H1 (cell line): ENCODE measurements around the gene ACE. TPM values are rescaled to one million over a fixed set of nuclear protein-coding genes. Genes with fewer than 3 reads are reported as not detected.

Experiments used
- CTCF ChIA-PET: fragments of 300-600 bp; sonication (Branson Sonifier 250); formaldehyde crosslinking; loops from one replicate; lab custom pipeline; 2021; ENCODE audit not compliant: partially characterized antibody; lab: Charles Lee
- POLR2A ChIA-PET: fragments of 300-600 bp; sonication (Branson Sonifier 250); formaldehyde crosslinking; loops from one replicate; lab custom pipeline; 2021; ENCODE audit warnings: inconsistent platforms; ENCODE audit not compliant: partially characterized antibody; lab: Charles Lee
- DNase-seq, 2 experiments: peaks; one replicate each; pipeline versions ENCODE4 v3.0.0 to v3.0.0-alpha.2; 2010 to 2022; ENCODE audit warnings: low spot score in 2 of 2, low read depth in 1 of 2, mixed read lengths in 1 of 2
- FAIRE-seq: peaks from 2 replicates; lab custom pipeline; 2011; peaks lifted over from hg19 to GRCh38; lab: Jason Lieb, UNC
- H2AFZ ChIP-seq: 2 replicates; pipeline ENCODE4 v1.8.1; 2012; ENCODE audit warnings: low read length, inconsistent platforms
- H2AK5ac ChIP-seq: 2 replicates; pipeline ENCODE4 v1.6.1; 2013; ENCODE audit warnings: low read depth, low read length
- H2BK120ac ChIP-seq: replicated peaks from 2 replicates; pipeline ENCODE3; 2013; ENCODE audit warnings: low read depth, low read length, inconsistent platforms
- H2BK12ac ChIP-seq: 2 replicates; pipeline ENCODE4 v1.6.1; 2013; ENCODE audit warnings: low read depth, low read length
- H2BK15ac ChIP-seq: 2 replicates; pipeline ENCODE4 v1.6.1; 2013; ENCODE audit warnings: low read length
- H2BK20ac ChIP-seq: 2 replicates; pipeline ENCODE4 v1.6.1; 2013; ENCODE audit warnings: low read length
- H2BK5ac ChIP-seq: 2 replicates; pipeline ENCODE4 v1.6.1; 2013; ENCODE audit warnings: low read depth, low read length
- H3K14ac ChIP-seq: 2 replicates; pipeline ENCODE4 v1.6.1; 2013; ENCODE audit warnings: inconsistent platforms; ENCODE audit not compliant: insufficient read length
- H3K18ac ChIP-seq: 2 replicates; pipeline ENCODE4 v1.6.1; 2013; ENCODE audit warnings: low read length; ENCODE audit errors: extremely low read depth
- H3K23ac ChIP-seq: 2 replicates; pipeline ENCODE4 v1.6.1; 2013; ENCODE audit warnings: inconsistent platforms; ENCODE audit not compliant: insufficient read length
- H3K23me2 ChIP-seq: 2 replicates; pipeline ENCODE4 v1.6.1; 2013; ENCODE audit warnings: low read depth, low read length
- H3K27ac ChIP-seq: 2 replicates; pipeline ENCODE4 v1.6.1; 2011; ENCODE audit warnings: low read depth, low read length, inconsistent platforms
- H3K27me3 ChIP-seq, 4 experiments: replicated peaks in 1 of 4; 1 replicate in 1 of 4; 2 replicates in 3 of 4; pipeline versions ENCODE4 v1.6.1 to v1.8.1; 2011 to 2013; ENCODE audit warnings: low read length in 3 of 4, mild to moderate bottlenecking in 3 of 4, inconsistent platforms in 2 of 4, mixed read lengths in 2 of 4, moderate library complexity in 1 of 4; ENCODE audit not compliant: control insufficient read depth in 3 of 4, insufficient read depth in 3 of 4; ENCODE audit errors: extremely low read depth in 1 of 4
- H3K36me3 ChIP-seq, 4 experiments: 2 replicates each; pipeline versions ENCODE4 v1.6.1 to v1.8.1; 2011 to 2013; ENCODE audit warnings: mild to moderate bottlenecking in 4 of 4, low read length in 3 of 4, moderate library complexity in 2 of 4, control low read depth in 1 of 4, inconsistent platforms in 1 of 4; ENCODE audit not compliant: insufficient read depth in 4 of 4, control insufficient read depth in 2 of 4
- H3K4ac ChIP-seq: replicated peaks from 2 replicates; pipeline ENCODE3; 2013; ENCODE audit warnings: low read length, low read depth, mixed read lengths, inconsistent platforms; ENCODE audit not compliant: insufficient read length
- H3K4me1 ChIP-seq, 4 experiments: replicated peaks in 1 of 4; 1 replicate in 1 of 4; 2 replicates in 3 of 4; pipeline versions ENCODE4 v1.6.1 to v1.8.1; 2011 to 2013; ENCODE audit warnings: low read length in 3 of 4, inconsistent platforms in 2 of 4, mixed read lengths in 1 of 4; ENCODE audit not compliant: insufficient read depth in 4 of 4, control insufficient read depth in 3 of 4
- H3K4me2 ChIP-seq, 2 experiments: 2 replicates each; pipeline versions ENCODE4 v1.6.1 to v1.8.1; 2011 to 2013; ENCODE audit warnings: low read depth in 2 of 2, low read length in 2 of 2, control low read depth in 1 of 2, inconsistent platforms in 1 of 2, mild to moderate bottlenecking in 1 of 2; ENCODE audit not compliant: insufficient read depth in 1 of 2
- H3K4me3 ChIP-seq, 4 experiments: fragments of 200-600, 300-600 bp in 1 of 4; sonication (generic), shearing (Covaris generic), sonication (Bioruptor Twin) in 1 of 4; 2 replicates each; pipeline versions ENCODE4 v1.5.1 to v1.8.1; 2011 to 2016; ENCODE audit warnings: low read length in 4 of 4, low read depth in 3 of 4, control low read depth in 2 of 4, inconsistent platforms in 2 of 4, mild to moderate bottlenecking in 2 of 4, mixed read lengths in 1 of 4, moderate library complexity in 1 of 4; ENCODE audit not compliant: insufficient read depth in 2 of 4; ENCODE audit errors: extremely low read depth in 1 of 4
- H3K56ac ChIP-seq: replicated peaks from 2 replicates; pipeline ENCODE3; 2013; ENCODE audit warnings: low read depth, mild to moderate bottlenecking, mixed read lengths, low read length, inconsistent platforms; ENCODE audit not compliant: insufficient read length
- H3K79me1 ChIP-seq: 2 replicates; pipeline ENCODE4 v1.6.1; 2013; ENCODE audit warnings: low read depth, low read length, control low read depth
- H3K79me2 ChIP-seq, 2 experiments: 2 replicates each; pipeline versions ENCODE4 v1.6.1 to v1.8.1; 2012 to 2013; ENCODE audit warnings: low read length in 2 of 2, mild to moderate bottlenecking in 2 of 2, inconsistent platforms in 1 of 2; ENCODE audit not compliant: insufficient read depth in 2 of 2, control insufficient read depth in 1 of 2
- H3K9ac ChIP-seq, 4 experiments: replicated peaks in 1 of 4; 1 replicate in 1 of 4; 2 replicates in 3 of 4; pipeline versions ENCODE4 v1.6.1 to v1.8.1; 2011 to 2013; ENCODE audit warnings: low read depth in 3 of 4, low read length in 3 of 4, control low read depth in 2 of 4, mild to moderate bottlenecking in 2 of 4, moderate library complexity in 2 of 4, inconsistent platforms in 1 of 4; ENCODE audit errors: extremely low read depth in 1 of 4
- H3K9me3 ChIP-seq, 2 experiments: 2 replicates each; pipeline versions ENCODE4 v1.6.1 to v1.8.1; 2012 to 2013; ENCODE audit warnings: mild to moderate bottlenecking in 2 of 2, moderate library complexity in 2 of 2, control low read depth in 1 of 2, inconsistent platforms in 1 of 2, low read depth in 1 of 2, low read length in 1 of 2, mixed read lengths in 1 of 2; ENCODE audit not compliant: insufficient read depth in 2 of 2
- H4K20me1 ChIP-seq, 2 experiments: replicated peaks in 1 of 2; 2 replicates each; pipeline versions ENCODE3 to v1.8.1; 2011 to 2013; ENCODE audit warnings: inconsistent platforms in 2 of 2, low read length in 2 of 2, mild to moderate bottlenecking in 1 of 2; ENCODE audit not compliant: insufficient read depth in 2 of 2, control insufficient read depth in 1 of 2
- H4K5ac ChIP-seq: 2 replicates; pipeline ENCODE4 v1.6.1; 2013; ENCODE audit warnings: low read length, low read depth, mixed read lengths, inconsistent platforms; ENCODE audit not compliant: insufficient read length
- H4K8ac ChIP-seq: 2 replicates; pipeline ENCODE4 v1.8.0; 2013; ENCODE audit warnings: mild to moderate bottlenecking, moderate library complexity, low read length, inconsistent platforms; ENCODE audit not compliant: insufficient read depth; ENCODE audit errors: extremely low read depth
- H4K91ac ChIP-seq: replicated peaks from 2 replicates; pipeline ENCODE3; 2013; ENCODE audit warnings: low read length, mixed read lengths, inconsistent platforms; ENCODE audit not compliant: insufficient read length
- BRCA1 ChIP-seq: IDR thresholded peaks from 2 replicates; pipeline ENCODE4 v1.6.1; 2012; ENCODE audit warnings: low read depth, low read length, improper control_type of control experiment
- JUN ChIP-seq: IDR thresholded peaks from 2 replicates; pipeline ENCODE4 v1.6.1; 2011; ENCODE audit warnings: low read depth, mild to moderate bottlenecking, improper control_type of control experiment, low read length
- JUND ChIP-seq: IDR thresholded peaks from 2 replicates; pipeline ENCODE4 v1.6.1; 2011; ENCODE audit warnings: mild to moderate bottlenecking, improper control_type of control experiment, low read length
- NRF1 ChIP-seq: IDR thresholded peaks from 2 replicates; pipeline ENCODE4 v1.6.1; 2011; ENCODE audit warnings: mild to moderate bottlenecking, low read depth, low read length, improper control_type of control experiment
- RBBP5 ChIP-seq: IDR thresholded peaks from 2 replicates; pipeline ENCODE4 v1.7.1; 2012; ENCODE audit warnings: low read depth, mild to moderate bottlenecking, inconsistent platforms, low read length, moderate library complexity, borderline replicate concordance
- WGBS, 2 experiments: shearing (Covaris generic) in 1 of 2; methylation state at CpG; one replicate each; pipeline versions ENCODE4 v1.1.6 to v1.1.7; 2013 to 2015; ENCODE audit warnings: low lambda C conversion rate in 2 of 2, mixed read lengths in 2 of 2, inconsistent platforms in 1 of 2, low coverage in 1 of 2, missing lambda C conversion rate in 1 of 2; ENCODE audit not compliant: insufficient replicate concordance in 2 of 2, insufficient coverage in 1 of 2, insufficient read length in 1 of 2; ENCODE audit errors: extremely low coverage in 1 of 2, missing lambda C conversion rate in 1 of 2; 5-methylcytosine and 5-hydroxymethylcytosine counted together
- polyA plus RNA-seq, 7 experiments: library from polyadenylated mRNA; depleted of rRNA in 3 of 7; stranded (reverse) in 5 of 7; unstranded in 2 of 7; fragments of >200 nt in 5 of 7; fragments of 200-250 nt in 2 of 7; gene quantifications; 1 replicate in 5 of 7; 2 replicates in 1 of 7; 4 replicates in 1 of 7; pipeline versions ENCODE4 v1.2.1 to v1.2.3, GENCODE V29; 2011 to 2013; ENCODE audit warnings: missing spikeins in 2 of 7, mixed read lengths in 2 of 7
- total RNA-seq: library from RNA; stranded (reverse); fragmentation: NEBNext Ultra II Directional; extraction: Animal tissue kit (Norgen Biotek cat#: 25700); gene quantifications from 2 replicates; pipeline ENCODE4 v1.2.1, GENCODE V29; 2021

Gene ACE
- total and polyA plus RNA-seq, 2 of the 8 experiments (the other 6 are each of a cell fraction or from before 2014, with no cell fraction given): 2.5 to 5.5 TPM

DNA sequence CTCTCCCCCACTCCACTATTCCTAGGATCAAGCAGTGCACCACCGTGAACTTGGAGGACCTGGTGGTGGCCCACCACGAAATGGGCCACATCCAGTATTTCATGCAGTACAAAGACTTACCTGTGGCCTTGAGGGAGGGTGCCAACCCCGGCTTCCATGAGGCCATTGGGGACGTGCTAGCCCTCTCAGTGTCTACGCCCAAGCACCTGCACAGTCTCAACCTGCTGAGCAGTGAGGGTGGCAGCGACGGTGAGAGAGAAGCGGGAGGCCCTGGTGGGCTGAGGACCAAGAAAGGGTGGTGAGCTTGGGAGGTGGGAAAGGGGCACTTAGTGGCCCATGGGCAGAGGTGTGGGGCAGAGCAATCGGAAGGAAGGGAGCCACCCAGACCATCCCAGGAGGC, 16.6 kb downstream of the ACE start:
- Histone ChIP-seq H3K18ac (no peak overlapping the region), H2BK20ac (no peak overlapping the region), H2BK120ac (no peak overlapping the region), H2BK5ac (no peak overlapping the region), H3K4me2 (no peak overlapping the region), H4K20me1 (peaks cover 0 to 2% of the 10 kb centered on the region in 2 experiments), H3K27ac (no peak overlapping the region), H3K4me3 (no peak overlapping the region), H3K4ac (no peak overlapping the region), H3K9ac (no peak overlapping the region), H3K23me2 (no peaks in the 10 kb centered on the region), H2AFZ (no peak overlapping the region), H4K91ac (no peak overlapping the region), H3K23ac (no peak overlapping the region), H4K8ac (no peak overlapping the region), H2BK12ac (no peak overlapping the region), H4K5ac (no peak overlapping the region), H3K9me3 (no peaks in the 10 kb centered on the region), H3K4me1 (peaks cover 0 to 6% (median 2%) of the 10 kb centered on the region in 4 experiments; a peak in 2 of 7 replicates), H2BK15ac (no peak overlapping the region), H2AK5ac (no peak overlapping the region), H3K79me2 (no peaks in the 10 kb centered on the region), H3K36me3 (no peaks in the 10 kb centered on the region), H3K14ac (no peak overlapping the region), H3K27me3 (peaks cover 0 to 4% (median 0%) of the 10 kb centered on the region in 4 experiments; a peak in 1 of 7 replicates), H3K79me1 (no peaks in the 10 kb centered on the region), H3K56ac (no peak overlapping the region)
- 86% methylated on average over 9 of the region's 9 CpGs; no CpG with 5 or more reads in 1 of the 2 experiments for WGBS, 2 experiments
- ChIA-PET CTCF (interaction anchor here (1.3 kb wide), 1 partner anchor 12 kb away, joined by 3 read pairs; no protein-coding TSS in a partner anchor), POLR2A (no interaction called here)
- FAIRE-seq: no peak
- TF ChIP-seq RBBP5 (no peak), BRCA1 (no peak), JUN (no peak), NRF1 (no peak), JUND (no peak)
- no peak for DNase-seq
